ENCODE measurements around the gene CRADD.
"Not testable (repeated sequence)": the region's sequence is repeated elsewhere in the genome, so short reads cannot be mapped to it uniquely, and the experiment has no call there.

The CRADD gene

DNA sequence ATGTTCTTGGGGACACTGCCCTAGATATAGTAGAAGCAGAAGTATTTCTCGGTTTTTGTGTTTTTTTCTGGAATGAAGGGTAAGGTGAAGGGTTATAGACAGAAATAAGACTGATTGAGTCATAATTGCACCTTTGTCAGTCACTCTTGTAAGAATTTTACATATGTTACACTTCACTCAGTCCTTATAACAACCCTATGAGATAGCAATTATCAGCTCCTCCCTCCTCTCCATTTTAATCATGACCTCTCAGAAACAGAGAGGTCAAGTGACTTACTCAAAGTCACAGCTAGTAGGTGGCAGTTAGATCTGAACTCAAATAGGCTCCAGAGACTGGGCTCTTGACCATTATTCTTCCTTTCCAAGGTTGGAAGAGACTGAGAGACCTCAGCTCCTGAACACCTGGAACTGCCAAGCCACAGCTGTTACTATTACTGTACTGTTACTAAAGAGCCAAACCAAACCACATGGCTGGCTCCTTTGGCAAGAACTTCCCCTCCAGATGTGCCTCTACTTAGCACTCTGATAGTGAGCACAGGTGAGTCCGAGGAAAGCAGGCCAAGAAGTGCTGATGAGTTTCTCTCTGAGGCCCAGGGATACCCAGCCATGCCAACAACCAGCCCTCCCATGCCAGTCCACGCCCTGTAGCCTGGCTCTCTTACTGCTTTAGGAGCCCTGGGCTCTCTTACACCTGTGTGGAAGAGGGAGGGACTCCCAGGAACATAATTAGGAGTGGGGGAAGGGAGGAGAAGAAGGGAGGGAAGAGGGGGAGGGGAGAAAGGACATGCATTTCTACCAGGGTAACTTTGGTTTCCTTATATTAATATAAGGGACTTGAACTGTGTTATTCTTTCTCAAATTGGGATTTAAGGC, 121.3 kb downstream of the CRADD start:
- FAIRE-seq (no peak), DNase-seq (ENCODE audit: insufficient read length, low spot score) (no peak)
- TF ChIP-seq, protein P1, sequence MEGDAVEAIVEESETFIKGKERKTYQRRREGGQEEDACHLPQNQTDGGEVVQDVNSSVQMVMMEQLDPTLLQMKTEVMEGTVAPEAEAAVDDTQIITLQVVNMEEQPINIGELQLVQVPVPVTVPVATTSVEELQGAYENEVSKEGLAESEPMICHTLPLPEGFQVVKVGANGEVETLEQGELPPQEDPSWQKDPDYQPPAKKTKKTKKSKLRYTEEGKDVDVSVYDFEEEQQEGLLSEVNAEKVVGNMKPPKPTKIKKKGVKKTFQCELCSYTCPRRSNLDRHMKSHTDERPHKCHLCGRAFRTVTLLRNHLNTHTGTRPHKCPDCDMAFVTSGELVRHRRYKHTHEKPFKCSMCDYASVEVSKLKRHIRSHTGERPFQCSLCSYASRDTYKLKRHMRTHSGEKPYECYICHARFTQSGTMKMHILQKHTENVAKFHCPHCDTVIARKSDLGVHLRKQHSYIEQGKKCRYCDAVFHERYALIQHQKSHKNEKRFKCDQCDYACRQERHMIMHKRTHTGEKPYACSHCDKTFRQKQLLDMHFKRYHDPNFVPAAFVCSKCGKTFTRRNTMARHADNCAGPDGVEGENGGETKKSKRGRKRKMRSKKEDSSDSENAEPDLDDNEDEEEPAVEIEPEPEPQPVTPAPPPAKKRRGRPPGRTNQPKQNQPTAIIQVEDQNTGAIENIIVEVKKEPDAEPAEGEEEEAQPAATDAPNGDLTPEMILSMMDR (IDR thresholded peaks at IDR 0.05; ENCODE audit: insufficient read depth, missing control alignments) = no peak

- not testable (repeated sequence) for FAIRE-seq; DNase-seq (ENCODE audit: insufficient read length, low spot score)
These were observed 124.5 kb downstream of the CRADD start for GRCh38 chr12:93801666-93802065.

DNA sequence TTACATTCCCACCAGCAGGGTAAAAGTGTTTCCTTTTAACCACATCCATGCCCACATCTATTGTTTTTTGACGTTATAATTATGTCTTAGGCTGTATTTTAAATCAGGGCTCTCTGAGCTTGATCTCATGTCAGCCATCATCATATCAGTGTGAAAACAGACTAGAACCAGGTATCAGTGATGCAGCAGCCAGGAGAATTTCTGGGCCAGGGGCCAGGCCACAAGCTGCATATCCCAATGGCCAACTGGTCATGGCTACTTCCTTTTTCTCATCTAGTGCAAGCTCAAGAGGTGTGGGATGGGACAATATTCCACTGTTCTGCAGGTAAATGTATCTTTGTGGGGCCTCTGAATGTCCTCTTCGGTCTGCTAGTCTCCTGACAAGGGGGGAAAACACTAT, 125.1 kb downstream of the CRADD start:
- DNase-seq (ENCODE audit: insufficient read length, low spot score) = no peak
- TF ChIP-seq, protein P1 (IDR thresholded peaks at IDR 0.05; ENCODE audit: insufficient read depth, missing control alignments) = no peak
- FAIRE-seq = no peak

GRCh38 chr12:93802698-93803423, 125.7 kb downstream of the CRADD start:
- FAIRE-seq (no peak), DNase-seq (ENCODE audit: insufficient read length, low spot score) (no peak)
- TF ChIP-seq, protein P1 (IDR thresholded peaks at IDR 0.05; ENCODE audit: insufficient read depth, missing control alignments) = peak; percentile 10

DNA sequence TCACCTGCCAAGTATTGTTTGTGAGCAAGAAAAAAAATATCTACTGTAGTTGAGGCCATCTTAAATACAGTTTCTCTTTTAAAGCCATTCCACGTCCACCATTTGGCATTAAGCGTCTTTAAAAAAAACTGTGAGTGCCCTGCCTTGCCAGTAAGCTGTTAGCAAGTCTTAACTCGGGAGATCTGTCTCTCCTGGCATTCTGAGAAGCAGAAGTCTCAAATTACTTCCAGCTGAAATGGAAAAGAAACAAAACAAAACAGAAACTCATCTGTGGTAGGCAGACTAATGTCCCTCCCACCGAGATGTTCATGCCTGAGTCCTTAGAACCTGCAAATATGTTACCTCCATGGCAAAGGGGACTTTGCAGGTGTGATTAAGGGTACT, 126.2 kb downstream of the CRADD start:
- TF ChIP-seq, protein P1 (IDR thresholded peaks at IDR 0.05; ENCODE audit: insufficient read depth, missing control alignments) = no peak
- FAIRE-seq (no peak), DNase-seq (ENCODE audit: insufficient read length, low spot score) (no peak)

GRCh38 chr12:93804392-93805179, 127.4 kb downstream of the CRADD start:
- FAIRE-seq (no peak), DNase-seq (ENCODE audit: insufficient read length, low spot score) (no peak)
- TF ChIP-seq, protein P1 (IDR thresholded peaks at IDR 0.05; ENCODE audit: insufficient read depth, missing control alignments) = no peak

DNA sequence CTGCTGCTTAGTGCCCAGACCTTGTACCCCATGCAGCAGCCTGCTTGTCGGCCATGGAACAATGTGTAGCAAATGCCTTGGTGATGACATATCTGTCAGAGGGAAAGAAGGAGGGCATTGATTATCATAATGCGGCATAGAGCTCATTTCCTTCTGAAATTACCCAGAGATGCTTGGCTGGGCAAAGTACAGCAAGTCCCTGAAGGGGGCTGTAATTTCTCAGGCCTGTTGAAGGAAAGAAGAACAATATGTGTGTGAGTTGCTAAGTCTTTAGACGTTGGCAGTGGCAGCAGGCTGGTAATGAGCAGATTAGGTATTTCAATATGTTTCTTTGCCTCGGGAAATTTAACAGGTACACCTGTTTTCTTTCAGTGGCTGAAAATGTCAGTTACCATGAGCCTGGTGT, 128.6 kb downstream of the CRADD start:
- FAIRE-seq (no peak), DNase-seq (ENCODE audit: insufficient read length, low spot score) (no peak)
- TF ChIP-seq, protein P1 (IDR thresholded peaks at IDR 0.05; ENCODE audit: insufficient read depth, missing control alignments) = no peak
